Thymus (tissue), 14 donors: ENCODE results near the gene ADAM17. TPM values are rescaled to one million over a fixed set of nuclear protein-coding genes. Genes with fewer than 3 reads are reported as not detected.
A peak's percentile ranks its signal among the peaks of the same experiment; 100 is the strongest.
"Not testable (repeated sequence)": the region's sequence is repeated elsewhere in the genome, so short reads cannot be mapped to it uniquely, and the experiment has no call there.

Source experiments
- DNase-seq, 9 donors: peaks; one replicate each; pipeline ENCODE4 v3.0.0-alpha.2; 2013; ENCODE audit warnings: low spot score in 9 of 9, low read depth in 6 of 9, missing footprints in 1 of 9
- H3K27ac ChIP-seq, 2 donors: one replicate each; pipeline ENCODE4 v1.5.1; 2013; ENCODE audit warnings: control low read depth in 1 of 2, low read depth in 1 of 2, low read length in 1 of 2, mild to moderate bottlenecking in 1 of 2, moderate library complexity in 1 of 2
- H3K27me3 ChIP-seq, 2 donors: one replicate each; pipeline ENCODE4 v1.5.1; 2013; ENCODE audit warnings: low read length in 1 of 2; ENCODE audit not compliant: control insufficient read depth in 2 of 2, insufficient read depth in 1 of 2
- H3K36me3 ChIP-seq, 2 donors: one replicate each; pipeline ENCODE4 v1.5.1; 2013; ENCODE audit warnings: low read length in 1 of 2, mild to moderate bottlenecking in 1 of 2, moderate library complexity in 1 of 2; ENCODE audit not compliant: control insufficient read depth in 2 of 2, insufficient read depth in 2 of 2
- H3K4me1 ChIP-seq, 2 donors: one replicate each; pipeline ENCODE4 v1.5.1; 2013; ENCODE audit warnings: low read length in 2 of 2; ENCODE audit not compliant: control insufficient read depth in 2 of 2, insufficient read depth in 2 of 2
- H3K4me3 ChIP-seq, 2 donors: one replicate each; pipeline ENCODE4 v1.5.1; 2013; ENCODE audit warnings: low read length in 2 of 2, control low read depth in 1 of 2, mild to moderate bottlenecking in 1 of 2
- H3K9me3 ChIP-seq, 2 donors: one replicate each; pipeline ENCODE4 v1.5.1; 2013; ENCODE audit warnings: low read length in 1 of 2, mild to moderate bottlenecking in 1 of 2; ENCODE audit not compliant: control insufficient read depth in 2 of 2, insufficient read depth in 1 of 2
- WGBS: extraction: QIAGEN DNeasy Blood & Tissue Kit; methylation state at CpG from one replicate; pipeline ENCODE4 v1.1.7; 2013; 5-methylcytosine and 5-hydroxymethylcytosine counted together
- long read RNA-seq, 10 donors: transcript quantifications; one replicate each; lab custom pipeline, GENCODE V29; 2026
- polyA plus RNA-seq: library from polyadenylated mRNA; stranded (reverse); fragments of 200-250 nt; gene quantifications from one replicate; pipeline ENCODE4 v1.2.3, GENCODE V29; 2013
- total RNA-seq: library from RNA; stranded (reverse); fragments of 120-200 nt; gene quantifications from one replicate; pipeline ENCODE4 v1.2.4, GENCODE V29; 2013
- donor health status: healthy.

The ADAM17 gene
- total RNA-seq: 14.0 TPM
- 16.7 TPM for polyA plus RNA-seq
- long read RNA-seq, donor 1, partial matches to known transcripts: 7 of 8 reads
- long read RNA-seq, donor 1, other reads (novel, unspliced or antisense): 0 of 8 reads
- long read RNA-seq, donor 2, full-length matches to known transcripts: 2 of 7 reads
- long read RNA-seq, donor 2, partial matches to known transcripts: 5 of 7 reads
- long read RNA-seq, donor 2, other reads (novel, unspliced or antisense): 0 of 7 reads
- long read RNA-seq, donor 3, full-length matches to known transcripts: 1 of 1 reads
- long read RNA-seq, donor 3, partial matches to known transcripts: 0 of 1 reads
- long read RNA-seq, donor 3, other reads (novel, unspliced or antisense): 0 of 1 reads
- long read RNA-seq, donor 4, full-length matches to known transcripts: 3 of 3 reads
- long read RNA-seq, donor 4, partial matches to known transcripts: 0 of 3 reads
- long read RNA-seq, donor 4, other reads (novel, unspliced or antisense): 0 of 3 reads
- long read RNA-seq, donor 5, full-length matches to known transcripts: 3 of 3 reads
- long read RNA-seq, donor 5, partial matches to known transcripts: 0 of 3 reads
- long read RNA-seq, donor 5, other reads (novel, unspliced or antisense): 0 of 3 reads
- long read RNA-seq, donor 6, partial matches to known transcripts: 0 of 1 reads
- long read RNA-seq, donor 6, other reads (novel, unspliced or antisense): 0 of 1 reads
- long read RNA-seq, donor 7, full-length matches to known transcripts: 2 of 2 reads
- long read RNA-seq, donor 7, partial matches to known transcripts: 0 of 2 reads
- long read RNA-seq, donor 7, other reads (novel, unspliced or antisense): 0 of 2 reads
- long read RNA-seq, donor 8: 0 reads
- long read RNA-seq, donor 9, full-length matches to known transcripts: 2 of 2 reads
- long read RNA-seq, donor 9, partial matches to known transcripts: 0 of 2 reads
- long read RNA-seq, donor 9, other reads (novel, unspliced or antisense): 0 of 2 reads
- long read RNA-seq, donor 10: 0 reads

DNA sequence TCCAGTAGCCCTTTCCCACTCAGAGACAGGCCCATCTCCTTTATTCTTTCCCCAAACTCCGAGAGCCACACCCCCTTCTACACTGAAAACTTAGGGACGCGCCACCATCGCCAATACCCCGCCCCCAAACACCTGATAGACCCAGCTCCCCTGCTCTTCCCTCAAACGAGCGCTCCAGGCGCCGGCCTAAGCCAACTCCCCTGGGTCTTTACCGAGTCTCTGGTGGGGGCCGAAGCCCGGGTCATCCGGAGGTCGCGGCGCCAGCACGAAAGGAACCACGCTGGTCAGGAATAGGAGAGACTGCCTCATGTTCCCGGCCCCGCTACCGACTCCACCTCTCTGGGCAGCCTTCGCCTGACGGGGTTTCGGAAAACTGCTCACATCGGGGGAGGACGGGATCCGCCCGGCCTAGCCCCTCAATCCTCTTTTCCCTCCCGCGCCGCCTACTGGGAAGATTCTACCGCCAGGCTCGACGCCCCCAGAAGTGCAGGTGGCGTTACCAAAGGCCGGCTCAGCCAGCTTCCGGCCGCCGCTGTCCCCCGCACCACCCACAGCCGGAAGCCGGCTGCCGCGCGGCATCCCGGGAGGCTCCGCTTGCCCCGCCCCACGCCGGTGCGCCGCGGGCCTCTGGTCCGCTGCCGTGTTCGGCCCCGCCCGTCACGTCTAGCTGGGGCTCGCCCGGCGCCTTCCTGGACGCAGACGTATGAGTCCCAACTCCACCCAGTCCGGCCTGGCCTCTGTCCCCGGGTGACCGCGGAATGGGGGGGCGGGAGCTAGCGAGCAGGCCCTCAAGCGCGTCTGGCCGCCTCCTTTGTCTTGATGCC, at the start of gene ADAM17:
Gene ADAM17 (minus strand): TSS at position 534 of the 824 bp plus-strand sequence. CDS start 225 bp downstream, at position 309.
- Histone ChIP-seq H3K27me3 (no peaks in the 10 kb centered on the region), H3K36me3 (peaks cover 2 to 5% of the 10 kb centered on the region in 2 donors), H3K4me1 (peaks cover 11 to 18% of the 10 kb centered on the region in 2 donors), H3K9me3 (peaks cover 0 to 6% of the 10 kb centered on the region in 2 donors), H3K27ac (peak within 1 kb of the TSS; percentile 93 to 96), H3K4me3 (peak within 1 kb of the TSS; percentile 68 to 100)
- DNase-seq: peak in 8 of 9 donors; percentile 45 to 91 (median 82)
- WGBS: under 1% methylated on average over 73 of the region's 73 CpGs

DNA sequence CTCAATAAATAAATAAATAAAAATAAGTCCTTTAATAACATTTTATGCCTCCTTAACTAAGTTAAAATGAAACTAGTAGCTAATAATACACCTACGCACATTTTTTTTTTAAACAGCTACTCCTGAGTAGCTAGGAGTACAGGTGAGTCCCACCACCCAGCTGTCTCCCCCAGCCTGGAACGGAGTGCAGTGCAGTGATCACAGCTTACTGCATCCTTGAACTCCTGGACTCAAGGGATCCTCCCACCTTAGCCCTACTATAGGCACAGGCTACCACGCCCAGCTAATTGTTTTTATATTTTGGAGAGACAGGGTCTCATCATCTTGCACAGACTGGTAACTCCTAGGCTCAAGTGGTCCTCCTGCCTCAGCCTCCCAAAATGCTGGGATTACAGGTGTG, 46.8 kb upstream of the ADAM17 start:
- Histone ChIP-seq H3K4me1 (no peaks in the 10 kb centered on the region), H3K36me3 (peaks cover 29 to 51% of the 10 kb centered on the region in 2 donors), H3K9me3 (peaks cover 0 to 20% of the 10 kb centered on the region in 2 donors), H3K27ac (no peak overlapping the region), H3K27me3 (no peaks in the 10 kb centered on the region), H3K4me3 (no peak overlapping the region)
- DNase-seq: no peak
- 95% methylated on average over 3 of the region's 3 CpGs for WGBS

- H3K27ac ChIP-seq: no peak overlapping the region
- WGBS: 98% methylated on average over 5 of the region's 5 CpGs
- no peak overlapping the region for H3K4me3 ChIP-seq
- DNase-seq: no peak
- H3K4me1 ChIP-seq: no peaks in the 10 kb centered on the region
- peaks cover 29 to 54% of the 10 kb centered on the region in 2 donors for H3K36me3 ChIP-seq
- no peaks in the 10 kb centered on the region for H3K27me3 ChIP-seq
- H3K9me3 ChIP-seq: peaks cover 0 to 20% of the 10 kb centered on the region in 2 donors
These were observed 45.8 kb upstream of the ADAM17 start for GRCh38 chr2:9601397-9601796.

GRCh38 chr2:9599430-9599829, 43.8 kb upstream of the ADAM17 start:
- 100% methylated on average over 1 of the region's 1 CpG for WGBS
- no peak overlapping the region for H3K27ac ChIP-seq
- H3K4me1 ChIP-seq: no peaks in the 10 kb centered on the region
- peaks cover 0 to 14% of the 10 kb centered on the region in 2 donors for H3K9me3 ChIP-seq
- no peak for DNase-seq
- no peaks in the 10 kb centered on the region for H3K27me3 ChIP-seq
- peaks cover 29 to 52% of the 10 kb centered on the region in 2 donors for H3K36me3 ChIP-seq
- H3K4me3 ChIP-seq: no peak overlapping the region

- peaks cover 0 to 3% of the 10 kb centered on the region in 2 donors for H3K4me1 ChIP-seq
- DNase-seq: no peak
- no peaks in the 10 kb centered on the region for H3K27me3 ChIP-seq
- no peak overlapping the region for H3K4me3 ChIP-seq
- peaks cover 28 to 46% of the 10 kb centered on the region in 2 donors for H3K36me3 ChIP-seq
- H3K27ac ChIP-seq: peak overlapping the region in 1 of 2 donors; percentile 18
- peaks cover 0 to 9% of the 10 kb centered on the region in 2 donors for H3K9me3 ChIP-seq
- 96% methylated on average over 10 of the region's 10 CpGs for WGBS
These were observed 41.1 kb upstream of the ADAM17 start for GRCh38 chr2:9596621-9597311.

- Histone ChIP-seq H3K27ac (no peak overlapping the region), H3K4me1 (peaks cover 0 to 3% of the 10 kb centered on the region in 2 donors), H3K4me3 (no peak overlapping the region), H3K27me3 (no peaks in the 10 kb centered on the region), H3K9me3 (peaks cover 0 to 6% of the 10 kb centered on the region in 2 donors), H3K36me3 (peaks cover 24 to 47% of the 10 kb centered on the region in 2 donors)
- 76% methylated on average over 2 of the region's 2 CpGs for WGBS
- DNase-seq: no peak
These were observed 40.1 kb upstream of the ADAM17 start for GRCh38 chr2:9595746-9596145.

DNA sequence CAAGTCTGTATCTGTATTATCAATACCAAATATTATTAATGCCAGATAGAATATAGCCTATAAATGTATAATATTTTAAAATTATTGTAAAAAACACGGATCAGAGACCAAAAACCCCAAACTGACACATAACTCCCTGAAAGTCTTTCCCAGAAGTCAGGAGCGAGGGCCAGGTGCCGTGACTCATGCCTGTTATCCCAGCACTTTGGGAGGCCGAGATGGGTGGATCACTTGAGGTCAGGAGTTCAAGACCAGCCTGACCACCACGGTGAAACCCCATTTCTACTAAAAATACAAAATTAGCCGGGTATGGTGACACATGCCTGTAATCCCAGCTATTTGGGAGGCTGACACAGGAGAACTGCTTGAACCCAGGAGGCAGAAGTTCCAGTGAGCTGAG, 39.6 kb upstream of the ADAM17 start:
- H3K4me3 ChIP-seq, DNase-seq, H3K27ac ChIP-seq, H3K4me1 ChIP-seq, H3K27me3 ChIP-seq, H3K9me3 ChIP-seq: not testable (repeated sequence)
- H3K36me3 ChIP-seq: peaks cover 19 to 46% of the 10 kb centered on the region in 2 donors
- 90% methylated on average over 6 of the region's 6 CpGs for WGBS
